Stimulated activated CD8-positive, alpha-beta memory T cell treated with anti-CD3 and anti-CD28 coated beads, Interleukin-7, amount 100 ng/mL, for 4 hours (primary cell): Measurements from ENCODE around the gene PPEF2.
"Not testable (repeated sequence)": the region's sequence is repeated elsewhere in the genome, so short reads cannot be mapped to it uniquely, and the experiment has no call there.

Experiments
- DNase-seq, 2 donors: peaks; one replicate each; pipeline ENCODE4 v3.0.0-alpha.2; 2020; ENCODE audit warnings: low read depth in 2 of 2

PPEF2 gene

GRCh38 chr4:75895744-75896314, 6.4 kb downstream of the PPEF2 start:
- no peak for DNase-seq

- DNase-seq = no peak
These were observed 9.7 kb downstream of the PPEF2 start for GRCh38 chr4:75892508-75892907.

- no peak for DNase-seq
These were observed 10.6 kb downstream of the PPEF2 start for GRCh38 chr4:75891611-75892010.

GRCh38 chr4:75889537-75890199, 12.6 kb downstream of the PPEF2 start:
- no peak for DNase-seq

- no peak for DNase-seq
These were observed 16.1 kb downstream of the PPEF2 start for GRCh38 chr4:75886104-75886503.

- no peak for DNase-seq
These were observed 20.8 kb downstream of the PPEF2 start for GRCh38 chr4:75881476-75881875.

- no peak for DNase-seq
These were observed 22.0 kb downstream of the PPEF2 start for GRCh38 chr4:75880278-75880677.

- no peak for DNase-seq
These were observed 24.0 kb downstream of the PPEF2 start for GRCh38 chr4:75878246-75878756.

- no peak for DNase-seq
These were observed 26.0 kb downstream of the PPEF2 start for GRCh38 chr4:75876218-75876617.

- DNase-seq = no peak
These were observed 33.2 kb downstream of the PPEF2 start for GRCh38 chr4:75869100-75869499.

- no peak for DNase-seq
These were observed 35.1 kb downstream of the PPEF2 start for GRCh38 chr4:75867130-75867529.

GRCh38 chr4:75860606-75861005, 41.6 kb downstream of the PPEF2 start:
- no peak for DNase-seq

- no peak for DNase-seq
These were observed 43.5 kb downstream of the PPEF2 start for GRCh38 chr4:75858721-75859120.

- no peak for DNase-seq
These were observed 52.8 kb downstream of the PPEF2 start for GRCh38 chr4:75849461-75849860.

- DNase-seq = no peak
These were observed 53.4 kb downstream of the PPEF2 start for GRCh38 chr4:75848891-75849290.

- DNase-seq = not testable (repeated sequence)
These were observed 54.0 kb downstream of the PPEF2 start for GRCh38 chr4:75848171-75848760.

GRCh38 chr4:75845992-75846391, 56.3 kb downstream of the PPEF2 start:
- DNase-seq = no peak

- DNase-seq = no peak
These were observed 58.0 kb downstream of the PPEF2 start for GRCh38 chr4:75844151-75844662.

- no peak for DNase-seq
These were observed 58.7 kb downstream of the PPEF2 start for GRCh38 chr4:75843596-75843995.

GRCh38 chr4:75841641-75842520, 60.4 kb downstream of the PPEF2 start:
- no peak for DNase-seq

GRCh38 chr4:75834772-75835154, 67.5 kb downstream of the PPEF2 start:
- DNase-seq = no peak
